Measurements from ENCODE around the gene SCN4B. TPM values are rescaled to one million over a fixed set of nuclear protein-coding genes. Genes with fewer than 3 reads are reported as not detected.

Gene SCN4B
- total and polyA plus RNA-seq, 8 donors, result 0.75 to 3.6 (median 1.6) TPM; not detected in 3

- H3K4me1 ChIP-seq, result peaks cover 0 to 10% (median 5%) of the 10 kb centered on the region in 4 donors
- TF ChIP-seq EP300 (IDR thresholded peaks at IDR 0.05) (no peak), CTCF (IDR thresholded peaks at IDR 0.05) (no peak), POLR2A (IDR thresholded peaks at IDR 0.05) (no peak), POLR2AphosphoS5 (IDR thresholded peaks at IDR 0.05) (no peak)
- H3K4me3 ChIP-seq, result no peak overlapping the region
- intact Hi-C loops (cut with DNase I; ENCODE audit: low total_unique reads), result no loop called here
- H3K27me3 ChIP-seq, result peaks cover 0 to 70% (median 0%) of the 10 kb centered on the region in 3 donors
- no peaks in the 10 kb centered on the region for H3K9me3 ChIP-seq
- 78 to 89% (median 82%) methylated on average over 16 to 17 of the region's 17 CpGs for WGBS, 5 donors
- no peaks in the 10 kb centered on the region for H3K36me3 ChIP-seq
- DNase-seq, result no peak
- no peak overlapping the region for H3K27ac ChIP-seq
These were observed 14.0 kb upstream of the SCN4B start for GRCh38 chr11:118166641-118167040.

- no peak overlapping the region for H3K27ac ChIP-seq
- no peak for TF ChIP-seq EP300 (IDR thresholded peaks at IDR 0.05)
- H3K9me3 ChIP-seq, result no peaks in the 10 kb centered on the region
- DNase-seq, result no peak
- peaks cover 0 to 72% (median 0%) of the 10 kb centered on the region in 3 donors for H3K27me3 ChIP-seq
- H3K4me3 ChIP-seq, result no peak overlapping the region
- H3K4me1 ChIP-seq, result no peaks in the 10 kb centered on the region
- WGBS, 5 donors, result 49 to 77% (median 52%) methylated on average over 2 of the region's 2 CpGs
- intact Hi-C loops (cut with DNase I; ENCODE audit: low total_unique reads), result no loop called here
- H3K36me3 ChIP-seq, result no peaks in the 10 kb centered on the region
These were observed 12.3 kb upstream of the SCN4B start for GRCh38 chr11:118164885-118165284.

GRCh38 chr11:118163494-118163893, 10.9 kb upstream of the SCN4B start:
- Histone ChIP-seq H3K4me3 (no peak overlapping the region), H3K27ac (no peak overlapping the region), H3K4me1 (no peaks in the 10 kb centered on the region), H3K27me3 (peaks cover 0 to 70% (median 0%) of the 10 kb centered on the region in 3 donors), H3K9me3 (no peaks in the 10 kb centered on the region), H3K36me3 (no peaks in the 10 kb centered on the region)
- TF ChIP-seq POLR2AphosphoS5 (IDR thresholded peaks at IDR 0.05) (no peak), EP300 (IDR thresholded peaks at IDR 0.05) (no peak), CTCF (IDR thresholded peaks at IDR 0.05) (no peak), POLR2A (IDR thresholded peaks at IDR 0.05) (no peak)
- intact Hi-C loops (cut with DNase I; ENCODE audit: low total_unique reads), result no loop called here
- 69 to 87% (median 75%) methylated on average over 5 of the region's 5 CpGs for WGBS, 5 donors
- DNase-seq, result no peak

- Histone ChIP-seq H3K9me3 (no peaks in the 10 kb centered on the region), H3K4me1 (no peaks in the 10 kb centered on the region), H3K27ac (no peak overlapping the region), H3K4me3 (no peak overlapping the region), H3K27me3 (peaks cover 0 to 76% (median 0%) of the 10 kb centered on the region in 3 donors), H3K36me3 (no peaks in the 10 kb centered on the region)
- intact Hi-C loops (cut with DNase I; ENCODE audit: low total_unique reads), result no loop called here
- no peak for DNase-seq
- TF ChIP-seq POLR2AphosphoS5 (IDR thresholded peaks at IDR 0.05) (no peak), POLR2A (IDR thresholded peaks at IDR 0.05) (no peak), EP300 (IDR thresholded peaks at IDR 0.05) (no peak), CTCF (IDR thresholded peaks at IDR 0.05) (no peak)
- 70 to 82% (median 71%) methylated on average over 3 of the region's 3 CpGs for WGBS, 5 donors
These were observed 10.2 kb upstream of the SCN4B start for GRCh38 chr11:118162846-118163245.

GRCh38 chr11:118161786-118162185, 9.2 kb upstream of the SCN4B start:
- Histone ChIP-seq H3K27me3 (peaks cover 0 to 86% (median 9%) of the 10 kb centered on the region in 3 donors), H3K4me3 (no peak overlapping the region), H3K4me1 (peaks cover 0 to 4% (median 2%) of the 10 kb centered on the region in 4 donors), H3K36me3 (no peaks in the 10 kb centered on the region), H3K27ac (no peak overlapping the region), H3K9me3 (no peaks in the 10 kb centered on the region)
- intact Hi-C loops (cut with DNase I; ENCODE audit: low total_unique reads), result no loop called here
- TF ChIP-seq POLR2A (IDR thresholded peaks at IDR 0.05), result no peak
- TF ChIP-seq EP300 (IDR thresholded peaks at IDR 0.05), result no peak
- no peak for TF ChIP-seq POLR2AphosphoS5 (IDR thresholded peaks at IDR 0.05)
- TF ChIP-seq CTCF (IDR thresholded peaks at IDR 0.05), result no peak
- no peak for DNase-seq
- 73 to 84% (median 75%) methylated on average over 6 of the region's 6 CpGs for WGBS, 5 donors

Measured in stomach (tissue), 9 donors.